Measurements from ENCODE around the gene NAP1L4. TPM values are rescaled to one million over a fixed set of nuclear protein-coding genes. Genes with fewer than 3 reads are reported as not detected.

The NAP1L4 gene
- total and polyA plus RNA-seq, 9 donors: 54.4 to 136 (median 102) TPM

- H3K4me3 ChIP-seq: no peak overlapping the region
- H3K36me3 ChIP-seq: no peaks in the 10 kb centered on the region
- 89 to 94% (median 92%) methylated on average over 8 of the region's 8 CpGs for WGBS, 3 donors
- TF ChIP-seq CTCF (IDR thresholded peaks at IDR 0.05): no peak
- no peak for TF ChIP-seq EP300 (IDR thresholded peaks at IDR 0.05)
- TF ChIP-seq POLR2A (IDR thresholded peaks at IDR 0.05): no peak
- H3K27me3 ChIP-seq: no peaks in the 10 kb centered on the region
- H3K9me3 ChIP-seq: no peaks in the 10 kb centered on the region
- H3K4me1 ChIP-seq (ENCODE audit: insufficient read depth): no peaks in the 10 kb centered on the region
- intact Hi-C loops (cut with DNase I): no loop called here
- no peak overlapping the region for H3K27ac ChIP-seq
- DNase-seq: no peak
Observed at GRCh38 chr11:3026803-3027202, 34.7 kb upstream of the NAP1L4 start.

GRCh38 chr11:3022982-3023381, 30.9 kb upstream of the NAP1L4 start:
- no peaks in the 10 kb centered on the region for H3K36me3 ChIP-seq
- intact Hi-C loops (cut with DNase I): no loop called here
- no peaks in the 10 kb centered on the region for H3K4me1 ChIP-seq (ENCODE audit: insufficient read depth)
- H3K4me3 ChIP-seq: no peak overlapping the region
- no peaks in the 10 kb centered on the region for H3K9me3 ChIP-seq
- DNase-seq: no peak
- no peak overlapping the region for H3K27ac ChIP-seq
- TF ChIP-seq POLR2A (IDR thresholded peaks at IDR 0.05) (no peak), CTCF (IDR thresholded peaks at IDR 0.05) (no peak), EP300 (IDR thresholded peaks at IDR 0.05) (no peak)
- WGBS, 3 donors: 60 to 81% (median 75%) methylated on average over 4 of the region's 4 CpGs
- no peaks in the 10 kb centered on the region for H3K27me3 ChIP-seq

- Histone ChIP-seq H3K36me3 (no peaks in the 10 kb centered on the region), H3K27me3 (no peaks in the 10 kb centered on the region), H3K4me1 (ENCODE audit: insufficient read depth) (no peaks in the 10 kb centered on the region), H3K9me3 (no peaks in the 10 kb centered on the region), H3K4me3 (no peak overlapping the region), H3K27ac (no peak overlapping the region)
- TF ChIP-seq EP300 (IDR thresholded peaks at IDR 0.05) (no peak), POLR2A (IDR thresholded peaks at IDR 0.05) (no peak), CTCF (IDR thresholded peaks at IDR 0.05) (no peak)
- DNase-seq: no peak
- WGBS, 3 donors: 91 to 92% (median 92%) methylated on average over 14 of the region's 14 CpGs
- intact Hi-C loops (cut with DNase I): no loop called here
Observed at GRCh38 chr11:3022300-3022967, 30.3 kb upstream of the NAP1L4 start.

- H3K9me3 ChIP-seq: no peaks in the 10 kb centered on the region
- H3K27ac ChIP-seq: no peak overlapping the region
- no peak for DNase-seq
- H3K36me3 ChIP-seq: no peaks in the 10 kb centered on the region
- TF ChIP-seq EP300 (IDR thresholded peaks at IDR 0.05) (no peak), CTCF (IDR thresholded peaks at IDR 0.05) (no peak), POLR2A (IDR thresholded peaks at IDR 0.05) (no peak)
- WGBS, 3 donors: 54 to 60% (median 55%) methylated on average over 4 of the region's 4 CpGs
- intact Hi-C loops (cut with DNase I): no loop called here
- no peak overlapping the region for H3K4me3 ChIP-seq
- H3K4me1 ChIP-seq (ENCODE audit: insufficient read depth): no peaks in the 10 kb centered on the region
- H3K27me3 ChIP-seq: no peaks in the 10 kb centered on the region
Observed at GRCh38 chr11:3021125-3021524, 29.0 kb upstream of the NAP1L4 start.
